Adipose tissue (tissue), 3 donors: ENCODE measurements around the gene LGALSL. TPM values are rescaled to one million over a fixed set of nuclear protein-coding genes. Genes with fewer than 3 reads are reported as not detected.
"Not testable (repeated sequence)": the region's sequence is repeated elsewhere in the genome, so short reads cannot be mapped to it uniquely, and the experiment has no call there.

Experiments
- H3K27ac ChIP-seq: one replicate; pipeline ENCODE4 v1.5.1; 2013; ENCODE audit warnings: low read depth, low read length
- WGBS, 3 donors: extraction: QIAGEN DNeasy Blood & Tissue Kit; methylation state at CpG; one replicate each; pipeline ENCODE4 v1.1.7; 2013; 5-methylcytosine and 5-hydroxymethylcytosine counted together
- polyA plus RNA-seq, 3 donors: library from polyadenylated mRNA; stranded (reverse); fragments of 200-250 nt; gene quantifications; one replicate each; pipeline ENCODE4 v1.2.3, GENCODE V29; 2013
- donor health status: healthy with polysubstance abuse.
- donor health status: Bipolar disorder and iron deficiency.
- donor health status: healthy.

Gene LGALSL
- polyA plus RNA-seq, 3 donors, result 2.3 to 10.1 (median 6.4) TPM

DNA sequence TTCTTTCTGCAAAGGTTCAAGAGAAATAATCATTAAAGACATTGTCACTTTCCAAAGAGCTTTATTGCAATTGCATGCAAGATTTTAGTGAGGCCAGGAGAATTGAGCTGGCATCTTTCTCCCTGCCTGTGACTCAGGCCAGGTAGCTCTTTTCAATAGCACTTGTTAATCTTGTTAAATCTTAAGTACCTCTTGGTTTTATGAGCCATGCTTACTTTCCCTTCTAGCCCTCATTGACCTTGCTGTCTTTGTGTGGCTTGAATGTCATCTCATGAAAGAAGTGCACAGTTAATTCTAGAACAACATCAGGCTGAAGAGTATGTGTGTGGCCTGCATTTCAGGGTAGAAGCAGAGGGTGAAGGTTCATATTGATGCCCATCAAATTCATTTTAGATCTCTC, 14.8 kb upstream of the LGALSL start:
- no peak overlapping the region for H3K27ac ChIP-seq

DNA sequence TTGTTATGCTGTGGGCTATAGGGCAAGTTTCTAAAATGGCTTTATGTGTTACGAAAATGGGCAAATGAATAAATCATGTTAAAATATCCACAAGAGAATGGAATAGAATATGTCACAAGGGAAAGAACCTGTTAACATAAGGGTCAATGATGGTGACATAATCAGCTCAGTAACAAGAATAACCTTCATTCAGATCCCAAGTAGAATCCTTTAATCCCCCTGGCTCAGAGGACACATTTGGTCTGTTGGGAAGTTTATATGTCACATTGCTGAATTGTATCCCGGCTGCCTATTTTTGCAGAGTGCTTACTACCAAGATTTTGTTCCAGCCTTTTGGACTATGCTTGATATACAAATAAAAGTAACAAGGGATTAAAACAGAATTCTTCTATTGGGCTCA, 13.1 kb upstream of the LGALSL start:
- WGBS, 3 donors, result 76 to 88% (median 77%) methylated on average over 2 of the region's 2 CpGs
- H3K27ac ChIP-seq, result no peak overlapping the region

DNA sequence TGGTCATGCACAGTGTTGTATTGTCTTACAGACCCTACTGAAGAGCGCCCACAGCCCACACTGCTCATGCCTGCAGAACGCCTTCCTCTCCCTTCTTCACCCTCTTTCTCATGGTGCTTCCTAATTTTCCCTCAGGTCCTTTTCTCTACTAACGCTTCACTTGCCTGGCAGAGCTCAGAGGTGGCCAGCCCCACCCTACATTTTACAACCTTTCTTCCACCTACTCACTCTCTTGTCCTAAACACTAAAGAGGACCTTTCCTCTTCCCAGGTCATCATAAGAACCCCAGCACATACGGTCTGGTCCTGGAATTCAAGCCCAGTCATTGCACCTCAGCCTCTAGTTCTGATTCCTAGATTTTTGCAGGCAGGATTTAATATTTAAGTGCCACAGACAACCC, 11.7 kb upstream of the LGALSL start:
- no peak overlapping the region for H3K27ac ChIP-seq
- WGBS, 3 donors, result 92 to 98% (median 94%) methylated on average over 4 of the region's 4 CpGs

- 73 to 80% (median 78%) methylated on average over 7 of the region's 7 CpGs for WGBS, 3 donors
- no peak overlapping the region for H3K27ac ChIP-seq
Measured at GRCh38 chr2:64442801-64443429, 11.0 kb upstream of the LGALSL start.

DNA sequence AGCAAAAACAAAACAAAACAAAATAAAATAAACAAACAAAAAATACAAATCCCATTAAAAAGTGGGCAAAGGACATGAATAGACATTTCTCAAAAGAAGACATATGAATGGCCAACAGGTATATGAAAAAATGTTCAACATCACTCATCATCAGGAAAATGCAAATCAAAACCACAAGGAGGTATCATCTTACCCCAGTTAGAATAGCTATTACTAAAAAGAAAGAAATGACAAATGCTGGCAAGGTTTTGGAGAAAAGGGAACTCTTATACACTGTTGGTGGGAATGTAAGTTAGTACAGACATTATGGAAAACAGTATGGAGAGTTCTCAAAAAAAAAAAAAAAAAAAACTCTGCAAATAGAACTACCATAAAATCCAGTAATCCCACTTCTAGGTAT, 8.0 kb upstream of the LGALSL start:
- not testable (repeated sequence) for H3K27ac ChIP-seq

- no peak overlapping the region for H3K27ac ChIP-seq
- 78 to 80% (median 78%) methylated on average over 2 of the region's 2 CpGs for WGBS, 3 donors
Measured at GRCh38 chr2:64447317-64448040, 6.5 kb upstream of the LGALSL start.

DNA sequence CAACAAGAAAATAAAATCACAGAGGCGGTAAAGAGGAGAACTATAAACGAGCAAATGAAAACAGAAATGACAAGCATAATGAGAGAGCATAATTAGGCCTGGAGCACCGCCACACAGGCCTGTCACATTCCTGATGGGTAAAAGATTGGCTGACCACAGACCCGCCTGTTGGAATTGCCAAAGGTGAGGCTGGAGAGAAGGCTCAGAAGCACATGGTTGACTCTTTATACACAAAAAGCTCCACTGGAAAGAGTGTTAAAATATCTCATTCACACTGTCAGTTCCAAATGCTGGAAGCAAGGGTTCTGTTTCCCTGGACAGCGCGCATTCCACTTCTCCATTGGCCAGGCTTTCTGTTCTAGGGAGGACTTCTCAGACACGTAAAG, 5.9 kb upstream of the LGALSL start:
- H3K27ac ChIP-seq, result no peak overlapping the region
- 79 to 84% (median 81%) methylated on average over 7 of the region's 7 CpGs for WGBS, 3 donors

DNA sequence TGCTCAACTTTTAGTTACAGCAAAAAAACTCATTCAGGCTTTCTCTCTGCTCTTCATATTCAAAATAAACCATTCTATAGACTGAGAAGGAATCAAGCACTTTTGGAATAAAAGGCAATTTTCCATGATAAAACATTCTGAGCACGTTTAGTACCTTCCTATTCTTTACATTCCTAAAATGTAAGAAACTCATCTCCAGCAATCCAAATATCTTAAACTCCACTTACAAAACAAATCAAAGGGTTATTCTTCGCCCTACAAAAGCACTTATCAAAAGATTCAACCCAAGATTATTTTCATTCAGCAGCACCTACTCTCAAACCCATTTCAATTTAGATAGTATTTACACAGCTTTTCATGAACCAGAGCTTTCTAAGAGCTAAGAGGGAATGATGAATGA, 2.9 kb upstream of the LGALSL start:
- 92 to 94% (median 93%) methylated on average over 2 of the region's 2 CpGs for WGBS, 3 donors

DNA sequence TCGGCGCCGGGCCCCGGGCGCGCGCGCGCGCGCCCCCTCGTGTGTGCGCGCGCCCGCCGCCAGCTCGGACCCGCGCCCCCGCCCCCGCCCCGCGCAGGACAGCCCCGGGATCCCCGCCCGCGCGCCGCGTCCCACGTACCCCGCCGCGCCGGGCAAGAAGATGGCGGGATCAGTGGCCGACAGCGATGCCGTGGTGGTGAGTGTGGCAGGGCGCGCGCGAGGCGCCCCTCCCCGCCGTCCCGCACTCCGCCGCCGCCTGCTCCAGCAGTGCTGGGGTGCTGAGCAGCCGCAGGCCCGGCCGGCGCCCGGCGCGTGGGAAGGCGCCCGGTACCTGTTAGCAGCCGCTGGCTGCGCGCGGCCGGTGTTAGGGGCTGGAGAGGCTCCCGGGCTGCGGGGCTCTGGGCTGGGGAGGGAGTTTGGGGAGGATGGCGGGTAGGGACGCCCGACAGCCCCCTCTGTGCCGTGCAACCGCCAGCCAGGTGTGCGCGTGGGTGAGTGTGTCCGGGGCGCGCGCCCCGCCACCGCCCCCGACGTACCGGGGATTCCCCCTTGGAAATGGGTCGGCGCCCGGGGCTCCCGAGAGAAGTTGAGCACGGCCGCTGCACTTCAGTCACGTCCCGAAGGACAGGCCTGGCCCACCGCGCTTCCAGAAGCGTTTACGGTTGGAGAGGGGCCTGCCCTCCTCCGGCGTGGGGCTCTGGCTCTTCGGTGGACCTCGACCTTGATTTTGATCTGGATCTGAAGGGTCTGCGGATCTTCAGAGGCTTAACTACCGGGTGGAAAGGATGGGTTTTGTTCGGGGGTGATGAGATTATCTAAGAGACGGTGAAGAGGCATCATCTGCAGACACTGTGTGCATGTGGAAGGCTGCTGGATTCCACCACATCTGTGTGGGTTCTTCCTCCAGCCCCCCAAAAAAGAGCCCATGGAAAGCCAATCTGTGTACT, 697 bp downstream of the LGALSL start:
- peak overlapping the region; percentile 91 for H3K27ac ChIP-seq
- 2 to 5% (median 5%) methylated on average over 57 to 103 of the region's 103 CpGs for WGBS, 3 donors

More for the DNA sequence above, 2.9 kb upstream of the LGALSL start:
- H3K27ac ChIP-seq, result no peak overlapping the region

DNA sequence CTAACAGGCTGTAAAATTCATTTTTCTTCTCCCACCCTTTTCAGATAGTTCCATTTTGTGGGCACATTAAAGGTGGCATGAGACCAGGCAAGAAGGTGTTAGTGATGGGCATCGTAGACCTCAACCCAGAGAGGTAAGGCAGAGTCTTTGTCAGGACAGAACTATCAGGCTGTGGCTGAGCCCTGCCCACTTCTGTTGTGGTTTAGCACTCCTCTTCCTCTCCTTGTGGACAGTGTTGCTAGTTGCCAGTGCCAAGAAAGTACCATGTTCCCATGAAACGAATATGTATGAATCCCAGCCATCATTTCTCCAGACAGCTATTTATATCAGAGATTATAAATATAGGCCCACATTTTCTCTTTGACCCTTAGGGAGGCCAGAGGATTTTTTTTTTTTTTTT, 1.6 kb downstream of the LGALSL start:
- H3K27ac ChIP-seq, result no peak overlapping the region
- WGBS, 3 donors, result 60 to 67% (median 61%) methylated on average over 2 of the region's 2 CpGs

DNA sequence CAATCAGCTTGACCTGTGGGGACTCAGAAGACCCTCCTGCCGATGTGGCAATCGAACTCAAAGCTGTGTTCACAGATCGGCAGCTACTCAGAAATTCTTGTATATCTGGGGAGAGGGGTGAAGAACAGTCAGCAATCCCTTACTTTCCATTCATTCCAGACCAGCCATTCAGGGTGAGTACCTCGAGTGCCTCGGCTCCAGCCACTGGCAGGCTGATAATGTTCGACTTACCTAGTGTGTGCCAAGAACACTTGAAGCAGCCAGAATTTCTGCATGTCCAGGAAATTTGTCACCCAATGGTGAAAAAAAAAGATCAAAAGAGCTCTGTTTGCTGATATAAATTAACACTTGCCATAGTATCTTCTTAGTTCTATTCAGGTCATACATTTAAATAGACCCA, 2.3 kb downstream of the LGALSL start:
- WGBS, 3 donors, result 56 to 90% (median 86%) methylated on average over 6 of the region's 6 CpGs
- no peak overlapping the region for H3K27ac ChIP-seq

DNA sequence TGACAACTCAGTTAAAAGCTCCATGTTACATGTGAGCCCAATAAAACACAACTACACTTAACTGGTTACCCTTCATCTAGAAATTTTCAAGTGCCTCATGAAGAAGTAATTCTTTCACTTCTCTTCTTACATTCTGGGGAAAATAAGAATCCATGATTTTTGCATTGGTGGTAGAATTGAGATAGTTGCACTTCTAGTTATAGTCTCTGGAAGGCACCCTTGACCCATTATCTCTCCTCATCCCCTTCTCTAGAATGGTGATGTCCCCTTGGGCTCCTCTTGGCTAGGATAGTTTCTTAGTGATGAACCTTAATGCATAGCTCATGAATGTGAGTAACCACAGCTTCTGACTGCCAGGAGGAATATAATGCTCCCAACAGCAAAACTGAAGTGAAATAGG, 3.6 kb downstream of the LGALSL start:
- H3K27ac ChIP-seq, result no peak overlapping the region

DNA sequence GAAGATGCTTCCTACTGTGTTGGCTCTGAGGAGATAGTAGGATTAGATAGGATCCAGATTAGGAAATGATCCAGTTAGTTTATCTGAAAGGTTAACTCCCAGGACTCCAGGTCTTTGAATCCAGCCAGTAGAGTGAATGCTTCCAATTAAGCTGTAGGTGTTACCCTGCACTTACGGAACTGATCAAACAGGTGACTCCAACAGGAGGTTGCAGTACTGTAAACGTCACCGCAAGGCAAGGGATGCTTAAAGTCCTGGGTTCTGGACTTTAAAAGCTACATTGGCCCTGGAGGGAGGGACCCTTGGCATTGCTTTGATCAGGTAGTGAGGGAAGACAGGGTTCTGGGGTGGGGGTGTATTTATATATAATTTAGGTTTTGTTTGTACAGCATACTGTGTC, 5.6 kb downstream of the LGALSL start:
- WGBS, 3 donors, result 93 to 96% (median 96%) methylated on average over 3 of the region's 3 CpGs
- H3K27ac ChIP-seq, result no peak overlapping the region

- 38 to 71% (median 61%) methylated on average over 3 of the region's 3 CpGs for WGBS, 3 donors
- no peak overlapping the region for H3K27ac ChIP-seq
Measured at GRCh38 chr2:64460330-64460729, 6.4 kb downstream of the LGALSL start.

GRCh38 chr2:64461271-64462058, 7.5 kb downstream of the LGALSL start:
- WGBS, 3 donors, result 85 to 89% (median 88%) methylated on average over 7 of the region's 7 CpGs
- no peak overlapping the region for H3K27ac ChIP-seq

DNA sequence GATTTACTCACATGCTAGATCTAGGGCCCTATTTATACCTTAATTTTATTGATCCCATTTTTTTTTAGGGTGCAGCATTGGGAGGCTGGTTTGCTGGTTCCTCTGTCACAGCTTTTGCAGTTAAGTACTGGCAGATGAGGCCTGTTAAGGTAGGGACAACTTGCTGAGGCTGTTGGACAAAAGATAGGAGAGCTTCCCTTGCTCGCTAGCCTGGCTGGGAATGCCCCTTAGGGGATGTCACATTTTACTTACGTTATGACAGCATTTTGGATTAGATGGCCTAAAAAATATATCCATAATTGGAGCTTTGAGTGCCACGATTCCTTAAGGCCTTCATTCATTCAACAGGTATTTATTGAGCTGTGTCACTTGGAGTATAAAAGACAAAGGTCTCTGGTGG, 8.2 kb downstream of the LGALSL start:
- WGBS, 3 donors, result 90 to 96% (median 92%) methylated on average over 3 of the region's 3 CpGs
- H3K27ac ChIP-seq, result no peak overlapping the region

- WGBS, 3 donors, result 59 to 79% (median 76%) methylated on average over 5 of the region's 5 CpGs
- H3K27ac ChIP-seq, result no peak overlapping the region
Measured at GRCh38 chr2:64462940-64463700, 9.2 kb downstream of the LGALSL start.

DNA sequence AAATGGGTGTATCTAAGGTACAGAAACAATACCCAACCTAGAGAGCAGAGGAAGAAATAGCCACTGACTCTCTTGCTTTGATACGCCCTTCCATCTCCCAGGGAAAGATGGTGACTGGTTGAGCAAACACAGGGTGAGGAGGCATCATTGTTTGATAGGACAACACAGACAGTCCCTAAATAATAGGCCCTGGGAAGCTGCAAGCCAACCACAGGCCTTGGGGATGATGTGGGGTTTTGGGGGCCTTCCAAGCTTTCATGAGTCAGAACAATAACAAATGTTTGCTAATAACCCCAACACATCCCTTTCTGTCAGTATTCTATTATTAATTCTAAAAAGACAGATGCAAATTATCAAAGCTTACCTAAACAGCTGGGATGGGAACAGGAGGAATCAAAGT, 9.8 kb downstream of the LGALSL start:
- no peak overlapping the region for H3K27ac ChIP-seq
- WGBS, 3 donors, result 91 to 100% (median 96%) methylated on average over 1 of the region's 1 CpG
